ENCODE results near the gene ADD3.

Gene ADD3

DNA sequence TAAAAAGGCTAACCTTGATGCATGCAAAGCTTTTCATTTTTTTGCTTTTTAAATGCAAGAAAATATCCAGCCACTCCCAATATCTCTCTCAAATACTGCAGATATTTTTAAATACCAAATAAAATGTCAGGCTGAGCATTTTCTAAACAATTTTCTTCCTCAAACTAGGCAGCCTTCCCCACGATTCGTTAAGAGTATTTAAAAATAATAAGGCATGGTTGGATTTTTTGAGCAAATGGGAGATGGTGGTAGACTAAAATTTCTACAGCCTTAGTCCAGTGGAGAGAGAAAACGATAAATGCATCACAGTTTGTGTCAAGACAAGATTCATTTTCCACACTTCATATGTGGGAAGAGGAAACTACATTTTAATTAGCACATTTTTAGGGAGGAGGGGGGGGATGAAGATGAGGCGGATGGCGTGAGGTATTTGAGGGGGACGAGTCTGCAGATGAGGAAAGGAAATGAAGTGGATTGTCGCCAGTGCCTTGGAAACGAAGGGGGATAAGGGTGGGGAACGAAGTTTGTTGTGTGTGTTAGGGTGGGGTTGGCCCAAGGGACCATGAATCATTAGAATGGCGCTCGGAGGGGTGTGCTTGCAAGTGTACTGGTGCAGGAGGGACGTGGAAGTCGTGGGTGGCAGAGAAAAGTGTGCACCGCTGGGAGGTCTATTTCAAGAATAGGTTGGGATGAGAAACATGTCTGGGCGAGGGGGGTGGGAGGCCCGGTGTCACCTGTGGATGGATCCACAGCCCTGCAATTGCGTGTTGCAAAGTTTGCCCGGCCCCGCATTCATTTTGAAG lies 1.2 kb upstream of the ADD3 start:
- DNase-seq: no peak

DNA sequence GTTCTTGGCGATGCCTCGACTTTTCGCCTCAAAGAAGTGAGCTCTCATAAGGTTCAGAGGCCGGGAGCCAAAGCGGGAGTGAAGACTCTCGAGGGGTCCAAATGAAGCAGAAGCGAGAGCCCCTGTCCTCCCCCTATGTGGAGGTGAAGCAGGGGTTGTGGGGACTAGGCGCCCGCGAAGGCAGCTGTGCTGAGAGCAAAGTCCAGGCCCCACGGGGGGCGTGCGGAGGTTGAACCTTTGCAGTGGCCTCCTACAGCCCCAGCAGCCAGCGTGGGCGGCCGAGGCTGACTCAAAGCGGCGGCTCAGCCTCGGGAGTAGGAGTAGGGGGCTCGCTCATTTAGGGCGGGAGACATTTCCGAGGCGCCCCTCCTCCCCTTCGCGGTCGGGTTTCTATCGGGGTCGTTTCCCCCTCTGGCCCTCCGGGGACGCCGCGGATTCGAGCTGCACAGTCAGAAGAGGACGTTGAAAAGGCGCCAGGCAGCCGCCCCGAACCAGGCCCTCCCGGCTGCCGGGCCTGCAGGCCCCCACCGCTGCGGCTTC lies 553 bp upstream of the ADD3 start:
- no peak for DNase-seq

DNA sequence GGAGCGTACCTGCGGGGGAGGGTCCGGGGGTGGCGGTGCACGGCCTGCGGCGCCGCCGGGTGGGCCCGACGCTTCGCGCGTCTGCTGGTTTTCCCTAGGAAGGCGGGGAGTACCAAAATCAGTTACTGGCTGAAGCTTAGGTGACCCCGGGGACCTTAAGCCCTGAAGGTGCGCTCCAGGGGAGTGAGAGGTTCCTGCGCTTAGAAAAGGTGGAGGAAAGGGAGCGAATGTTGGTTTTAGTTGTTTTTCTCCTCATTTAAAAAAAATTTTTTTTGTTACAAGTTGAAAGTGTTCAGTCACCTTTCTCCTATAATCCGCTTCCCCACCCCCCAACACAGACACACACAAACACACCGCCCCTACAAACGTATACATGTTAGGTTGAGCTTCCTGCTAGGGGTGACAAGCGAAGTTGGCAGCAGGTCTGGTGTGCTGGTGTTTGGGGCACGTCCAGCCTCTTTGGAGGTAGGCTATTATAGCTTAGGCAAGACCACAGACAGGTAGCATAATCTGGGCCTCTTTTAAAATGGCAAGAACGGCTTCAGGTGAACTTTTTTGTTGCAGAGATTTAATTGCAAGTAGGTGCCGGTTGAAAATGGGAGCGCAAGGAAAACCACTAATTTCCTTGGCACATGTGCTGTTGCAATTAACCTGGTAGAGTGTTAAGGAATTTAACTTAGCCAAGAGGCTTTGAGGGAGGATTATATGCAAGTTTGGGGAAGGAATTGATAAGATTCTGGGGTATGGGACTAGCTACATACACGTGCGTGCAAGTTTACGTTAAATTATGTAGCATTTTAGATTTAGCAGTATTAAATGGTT lies 945 bp downstream of the ADD3 start:
- no peak for DNase-seq

DNA sequence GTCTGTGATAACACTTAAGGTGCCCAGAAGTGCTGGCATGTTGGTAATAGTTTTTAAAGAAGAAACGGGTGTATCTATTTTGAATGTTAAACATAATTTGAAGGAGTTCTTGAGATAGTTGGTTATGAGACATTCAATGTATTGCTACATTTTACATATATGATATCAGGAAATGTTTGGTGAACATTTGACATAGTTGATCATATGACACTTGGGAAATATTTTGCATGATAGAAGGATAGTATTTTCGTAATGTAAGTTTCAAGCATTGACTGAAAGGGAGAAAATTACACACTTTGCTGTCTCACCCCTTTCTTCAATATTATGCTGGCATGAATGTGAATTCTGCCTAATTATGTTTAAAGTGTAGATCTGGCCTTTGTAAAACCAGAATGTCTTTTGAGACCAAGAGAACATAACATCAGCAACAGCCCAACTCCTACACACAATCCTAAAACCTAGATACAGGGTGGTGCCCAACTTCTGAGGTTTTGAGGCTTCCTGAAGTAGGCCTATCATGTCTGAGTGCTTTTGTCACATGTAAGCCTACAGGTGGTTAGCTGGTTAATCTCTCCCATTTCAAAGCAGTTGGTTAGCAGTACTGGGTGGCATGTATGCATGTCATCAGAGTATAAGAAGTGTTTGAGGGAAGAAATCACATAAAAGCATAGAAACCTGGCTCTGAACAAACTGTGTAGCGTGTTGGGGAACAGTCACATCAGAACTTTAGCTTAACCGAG lies 2.1 kb downstream of the ADD3 start:
- DNase-seq: no peak

DNA sequence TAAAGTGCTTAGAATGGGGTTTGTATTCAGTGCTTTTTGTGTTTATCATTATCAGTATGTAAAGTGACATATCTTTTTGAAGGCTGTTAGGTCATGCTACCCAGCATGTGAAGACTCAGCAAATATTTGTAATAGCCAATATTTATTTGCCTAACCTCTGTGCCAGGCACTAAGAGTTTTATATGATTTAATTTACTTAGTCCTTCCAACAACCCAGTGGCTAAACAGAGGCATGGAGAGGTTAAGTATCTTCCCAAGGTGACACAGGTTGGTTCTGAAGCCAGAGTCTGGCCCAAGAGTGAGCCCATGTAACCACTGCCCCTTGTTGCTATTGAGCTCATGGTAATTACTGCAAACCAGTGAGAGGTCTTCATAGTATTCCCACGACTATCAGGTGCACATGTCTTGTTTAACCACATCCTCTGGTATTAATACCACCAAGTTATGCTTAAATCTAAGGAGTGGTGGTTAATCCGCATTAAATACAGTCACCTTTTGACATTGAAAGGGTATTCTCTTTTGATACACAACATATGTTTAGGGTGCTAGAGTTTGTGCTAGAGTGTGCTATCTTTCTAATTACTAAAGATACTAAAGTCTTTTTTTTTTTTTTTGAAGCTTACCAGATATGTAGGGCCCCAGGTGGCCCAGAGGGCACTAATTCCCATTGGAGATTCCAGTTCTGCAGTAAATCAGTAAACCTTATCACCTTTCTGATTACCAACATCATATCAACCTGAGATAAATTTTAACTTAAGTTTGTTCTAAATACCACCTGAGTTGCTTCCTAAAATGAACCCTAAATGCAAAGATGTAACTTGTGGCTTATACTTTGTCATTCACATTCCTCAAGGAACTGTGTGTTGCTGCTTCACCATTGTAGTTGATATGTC lies 2.9 kb downstream of the ADD3 start:
- DNase-seq: no peak

DNA sequence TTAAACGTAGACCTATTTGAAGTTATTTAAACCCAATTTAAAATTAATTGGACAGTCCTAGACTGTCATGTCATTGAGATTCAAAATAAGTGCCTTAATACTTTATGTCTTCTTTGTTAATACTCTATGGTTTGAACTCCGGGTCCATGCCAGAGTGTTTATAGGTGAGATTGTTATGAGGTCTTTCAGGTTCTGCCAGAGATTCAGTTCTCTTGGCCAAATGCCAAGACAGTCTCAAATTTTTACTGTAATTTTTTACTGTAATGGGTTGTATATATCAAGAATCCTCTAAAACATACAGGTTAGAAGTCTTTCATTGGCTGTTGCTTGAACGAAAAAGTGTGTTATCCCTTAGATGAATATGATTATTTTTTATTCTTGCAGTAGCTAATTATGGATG lies 3.9 kb downstream of the ADD3 start:
- no peak for DNase-seq

DNA sequence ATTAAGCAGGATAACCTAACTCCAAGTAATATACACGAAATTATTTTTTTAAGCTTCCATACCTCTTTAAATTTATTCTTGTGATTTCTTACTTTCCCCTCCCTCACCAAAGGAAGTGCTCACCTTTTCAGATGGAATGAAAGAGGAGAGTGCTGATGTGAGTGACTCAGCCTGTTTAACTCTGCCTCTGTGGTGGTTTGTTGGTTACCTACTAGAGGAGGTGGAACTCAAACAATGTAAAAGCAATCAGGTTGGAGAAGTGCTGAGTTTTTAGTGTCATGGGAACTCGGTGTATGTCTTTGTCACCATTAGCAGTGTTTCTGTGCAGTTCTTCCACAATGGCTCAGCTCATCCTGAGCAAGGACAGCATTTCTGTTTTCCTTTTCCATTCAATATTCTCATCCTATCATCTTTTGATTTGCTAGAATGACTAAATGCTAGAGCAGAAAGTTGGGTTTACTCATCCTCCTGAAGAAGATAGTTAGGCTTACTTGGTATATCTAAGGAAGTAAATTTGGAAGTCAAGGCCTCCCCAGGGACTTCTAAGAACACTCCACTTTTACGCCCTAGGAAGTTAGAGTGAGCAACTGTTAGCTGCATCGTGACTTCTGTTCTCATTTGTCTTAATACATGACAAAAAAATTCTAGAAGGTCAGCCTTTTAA lies 6.0 kb downstream of the ADD3 start:
- no peak for DNase-seq

DNA sequence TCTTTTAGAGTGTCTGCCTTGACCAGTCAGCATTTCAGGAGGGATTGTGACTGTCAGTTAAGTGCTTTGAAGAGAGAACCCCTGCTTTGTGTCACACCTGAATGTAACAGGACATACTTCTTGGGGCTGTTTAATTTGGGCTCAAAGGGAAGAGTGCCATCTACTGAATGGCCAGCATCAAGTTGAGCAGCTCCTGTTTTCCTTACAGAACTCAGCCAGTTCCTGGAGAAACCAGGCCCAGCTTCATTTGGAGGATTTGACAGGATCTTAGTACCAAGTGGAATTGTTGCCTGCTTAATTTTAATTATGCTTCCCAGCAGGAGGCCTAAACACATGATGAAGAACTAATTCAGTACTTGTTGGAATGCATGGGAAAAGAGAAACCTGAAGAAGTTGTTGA lies 8.3 kb downstream of the ADD3 start:
- no peak for DNase-seq

DNA sequence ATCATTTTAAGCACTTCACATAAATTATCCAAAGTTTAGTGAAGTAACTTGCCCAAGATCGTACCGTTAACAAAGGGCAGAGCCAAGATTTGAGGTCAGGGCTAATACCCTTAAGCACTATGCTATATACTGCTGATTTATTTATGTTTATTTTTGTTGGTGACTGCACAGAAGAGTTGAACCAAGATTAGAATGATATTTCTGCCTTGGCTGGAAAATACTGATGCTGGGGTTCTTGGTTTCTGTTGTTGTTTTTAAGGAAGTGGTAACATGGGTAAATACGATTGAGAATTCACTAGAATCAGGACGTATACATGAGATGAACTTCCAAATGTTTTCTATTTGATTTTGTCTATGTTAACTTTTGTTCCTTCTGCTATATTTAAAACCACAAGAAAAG lies 9.3 kb downstream of the ADD3 start:
- DNase-seq: no peak

DNA sequence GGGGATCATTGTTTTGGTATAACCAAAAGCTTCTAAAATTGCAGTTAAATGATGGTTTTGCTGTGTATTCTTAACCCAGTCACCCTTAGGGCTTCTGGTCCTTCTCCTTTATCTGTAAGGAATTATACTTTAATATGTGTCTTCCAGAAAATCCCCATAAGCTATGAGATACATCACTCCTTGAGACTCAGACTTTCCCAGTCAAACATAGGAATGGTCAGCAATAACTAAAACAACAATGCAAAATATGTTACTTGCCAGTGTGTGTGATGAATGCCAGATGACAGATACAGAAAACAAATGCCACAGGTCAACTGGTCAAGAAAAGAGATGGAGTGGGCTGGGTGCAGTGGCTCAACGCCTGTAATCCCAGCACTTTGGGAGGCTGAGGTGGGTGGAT lies 10.1 kb downstream of the ADD3 start:
- no peak for DNase-seq

DNA sequence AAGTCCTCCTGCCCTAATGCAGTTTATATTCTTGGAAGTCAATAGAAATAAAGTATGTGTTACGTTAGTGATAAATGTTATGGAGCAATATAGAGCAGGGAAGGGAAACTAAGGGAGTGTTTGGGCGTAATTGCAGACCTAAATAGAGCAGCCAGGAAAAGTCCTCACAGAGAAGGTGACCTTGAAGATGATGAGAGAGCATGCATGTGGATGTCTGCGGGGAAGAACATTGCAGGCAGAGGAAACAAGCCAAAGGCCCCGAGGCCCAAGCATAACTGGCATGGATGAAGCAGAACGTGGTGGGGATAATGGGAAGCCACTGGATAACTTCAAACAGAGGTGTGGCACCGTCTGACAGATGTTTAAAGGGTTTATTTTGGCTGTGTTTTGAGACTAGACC lies 12.5 kb downstream of the ADD3 start:
- no peak for DNase-seq

DNA sequence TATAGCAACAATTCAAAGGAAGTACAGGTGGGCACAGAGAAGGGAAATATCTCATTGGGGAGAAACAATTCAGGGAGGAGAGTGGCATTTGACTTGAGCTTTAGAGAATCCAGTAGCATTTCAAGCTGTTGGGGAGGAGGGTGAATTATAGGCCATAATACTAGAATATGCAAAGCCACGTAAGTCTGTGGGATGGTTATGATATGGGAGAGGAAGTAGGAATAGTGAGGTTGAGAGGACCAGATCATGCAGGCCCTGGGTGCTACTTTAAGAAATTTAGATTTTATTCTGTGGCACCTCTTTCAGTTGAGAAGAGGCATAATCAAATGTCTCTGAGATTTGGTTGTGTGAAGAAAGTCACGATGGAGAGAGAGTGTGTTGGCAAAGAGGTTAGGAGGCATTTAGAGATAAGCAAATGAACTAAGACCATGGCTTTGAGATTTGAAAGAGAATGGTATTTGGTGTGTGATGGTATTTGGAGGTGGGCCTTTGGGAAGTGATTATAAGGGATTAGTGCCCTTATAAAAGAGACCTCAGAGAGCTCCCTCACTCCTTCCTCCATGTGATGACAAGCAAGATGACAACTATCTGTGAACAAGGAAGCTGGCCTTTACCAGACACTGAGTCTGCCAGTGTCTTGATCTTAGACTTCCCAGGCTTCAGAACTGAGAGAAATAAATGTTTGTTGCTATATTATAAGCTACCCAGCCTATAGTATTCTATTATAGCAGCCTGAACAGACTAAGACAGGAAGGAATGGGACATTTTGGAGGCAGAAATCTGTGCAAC lies 15.1 kb downstream of the ADD3 start:
- no peak for DNase-seq

DNA sequence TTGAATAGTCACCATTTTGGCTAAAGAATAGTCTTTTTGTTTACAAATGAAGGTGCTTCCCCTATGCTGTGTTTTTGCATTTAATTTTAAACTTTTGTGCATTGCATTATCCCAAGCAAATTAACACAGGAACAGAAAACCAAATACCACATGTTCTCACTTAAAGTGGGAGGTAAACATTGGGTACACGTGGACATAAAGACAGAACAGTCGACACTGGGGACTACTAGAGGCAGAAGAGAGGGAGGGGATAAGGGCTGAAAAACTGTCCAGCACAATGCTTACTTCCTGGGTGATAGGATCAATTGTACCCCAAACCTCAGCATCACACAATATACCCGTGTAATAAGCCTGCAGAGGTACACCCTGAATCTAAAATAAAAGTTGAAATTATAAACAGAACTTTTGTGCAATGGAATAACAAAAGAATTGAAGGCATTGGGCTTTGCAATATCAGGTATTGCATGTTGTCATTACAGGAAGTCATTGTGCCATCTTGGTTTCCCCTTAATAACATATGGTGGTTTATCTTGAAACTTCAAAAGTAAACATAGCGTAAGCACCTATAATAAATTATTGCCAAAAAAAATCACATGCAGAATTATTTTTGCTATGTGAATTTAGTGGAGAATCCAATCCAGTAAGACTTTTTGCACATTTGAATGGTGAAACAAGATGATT lies 16.1 kb downstream of the ADD3 start:
- DNase-seq: no peak

DNA sequence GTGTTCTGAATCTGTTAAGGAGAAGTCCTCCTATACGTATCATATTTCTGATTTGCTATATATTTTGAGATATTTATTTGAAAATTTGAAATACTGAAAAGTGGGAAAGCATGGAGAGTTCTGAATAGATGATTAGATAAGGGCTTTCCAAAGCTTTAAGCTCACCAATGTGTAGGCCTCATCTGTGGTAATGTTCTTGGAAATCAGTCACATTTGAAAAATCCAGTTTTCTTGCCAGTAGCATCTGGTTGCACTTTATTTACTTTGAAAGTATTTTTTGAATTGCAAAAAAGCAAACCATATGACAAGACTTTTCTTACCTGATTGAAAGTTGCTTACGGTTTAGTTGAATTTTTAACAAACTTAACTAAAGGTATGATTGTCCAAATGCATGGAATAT lies 21.7 kb downstream of the ADD3 start:
- no peak for DNase-seq

DNA sequence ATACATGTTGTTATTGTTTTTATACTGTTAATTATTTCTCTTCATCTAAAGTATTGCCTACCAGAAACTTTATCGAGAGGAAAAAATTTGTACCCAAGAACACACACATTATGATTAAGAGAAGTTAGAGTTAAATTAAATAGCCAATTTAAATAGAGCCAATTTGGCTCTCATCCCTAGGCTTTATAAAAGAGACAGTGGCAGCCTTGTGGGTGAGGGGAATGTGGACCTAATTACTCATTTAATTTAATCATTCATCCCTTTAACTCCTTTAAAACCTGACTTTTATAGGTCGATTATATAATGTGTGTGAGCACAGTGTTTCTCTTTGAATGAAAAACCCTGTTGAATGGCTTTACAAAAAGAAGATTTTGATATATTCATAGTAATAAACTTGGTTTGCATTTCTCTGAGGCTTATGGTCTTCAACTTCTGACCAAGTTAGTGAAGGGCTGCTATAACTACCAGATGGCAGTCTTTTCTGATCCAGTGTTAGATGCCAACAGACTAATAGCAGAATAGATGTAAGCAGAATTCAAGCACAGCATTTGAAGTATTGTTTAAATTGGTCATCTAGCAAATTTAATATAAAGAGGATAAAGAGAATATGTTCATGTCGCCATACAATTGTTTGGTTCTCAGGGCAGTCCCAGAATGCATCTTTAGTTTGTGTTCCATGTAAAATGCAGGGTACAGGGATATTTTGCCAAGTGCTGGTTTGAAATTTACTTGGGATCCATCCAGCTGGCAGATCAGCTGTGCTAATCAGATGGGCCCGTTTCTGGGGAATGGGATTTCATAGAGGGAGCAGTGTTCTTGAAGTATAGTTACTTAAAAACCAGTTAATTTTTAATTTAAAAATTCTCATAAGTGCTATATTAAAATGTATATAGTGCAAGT lies 25.3 kb downstream of the ADD3 start:
- no peak for DNase-seq

DNA sequence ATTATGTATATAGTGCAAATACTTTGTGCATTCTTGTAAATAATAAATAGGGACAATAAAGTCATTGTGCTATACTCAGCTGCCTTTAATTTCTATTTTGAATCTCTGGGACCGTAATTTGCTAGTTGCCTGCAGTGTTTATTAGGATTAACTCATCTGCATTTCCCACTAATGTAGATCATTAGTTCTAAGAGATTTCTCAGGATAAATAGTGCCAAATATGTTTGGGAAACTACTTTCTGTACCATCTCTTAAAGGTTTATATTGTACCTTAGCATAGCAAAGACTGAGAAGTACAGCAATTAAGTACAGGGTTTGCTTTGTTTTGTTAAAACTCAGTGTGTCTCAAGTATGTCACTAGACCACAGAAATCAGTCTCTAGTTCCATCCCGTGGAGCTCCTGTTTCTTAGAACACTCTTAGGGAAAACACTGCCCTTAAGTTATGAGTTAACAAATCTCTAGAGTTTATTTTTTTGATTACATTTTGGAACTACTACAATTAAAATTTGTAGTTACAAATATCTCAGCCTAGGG lies 26.0 kb downstream of the ADD3 start:
- DNase-seq: no peak

DNA sequence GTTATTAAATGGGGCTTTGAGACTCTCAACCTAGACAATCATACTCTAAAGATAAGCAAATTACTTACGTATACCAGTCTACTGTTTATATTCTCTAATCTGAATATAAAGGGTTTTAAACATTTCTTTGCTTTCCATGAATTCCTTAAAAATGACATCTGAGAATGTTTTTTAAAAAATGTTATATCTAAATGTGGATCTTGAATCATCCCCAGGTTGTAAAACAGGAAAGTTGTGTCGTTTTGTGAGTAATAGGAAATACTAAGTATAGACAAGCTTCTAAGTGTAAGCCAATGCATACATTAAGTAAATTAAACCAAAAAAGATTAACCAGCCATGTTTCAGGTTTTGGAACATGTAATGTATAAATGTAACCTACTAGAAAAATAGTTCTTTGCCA lies 26.8 kb downstream of the ADD3 start:
- DNase-seq: no peak

DNA sequence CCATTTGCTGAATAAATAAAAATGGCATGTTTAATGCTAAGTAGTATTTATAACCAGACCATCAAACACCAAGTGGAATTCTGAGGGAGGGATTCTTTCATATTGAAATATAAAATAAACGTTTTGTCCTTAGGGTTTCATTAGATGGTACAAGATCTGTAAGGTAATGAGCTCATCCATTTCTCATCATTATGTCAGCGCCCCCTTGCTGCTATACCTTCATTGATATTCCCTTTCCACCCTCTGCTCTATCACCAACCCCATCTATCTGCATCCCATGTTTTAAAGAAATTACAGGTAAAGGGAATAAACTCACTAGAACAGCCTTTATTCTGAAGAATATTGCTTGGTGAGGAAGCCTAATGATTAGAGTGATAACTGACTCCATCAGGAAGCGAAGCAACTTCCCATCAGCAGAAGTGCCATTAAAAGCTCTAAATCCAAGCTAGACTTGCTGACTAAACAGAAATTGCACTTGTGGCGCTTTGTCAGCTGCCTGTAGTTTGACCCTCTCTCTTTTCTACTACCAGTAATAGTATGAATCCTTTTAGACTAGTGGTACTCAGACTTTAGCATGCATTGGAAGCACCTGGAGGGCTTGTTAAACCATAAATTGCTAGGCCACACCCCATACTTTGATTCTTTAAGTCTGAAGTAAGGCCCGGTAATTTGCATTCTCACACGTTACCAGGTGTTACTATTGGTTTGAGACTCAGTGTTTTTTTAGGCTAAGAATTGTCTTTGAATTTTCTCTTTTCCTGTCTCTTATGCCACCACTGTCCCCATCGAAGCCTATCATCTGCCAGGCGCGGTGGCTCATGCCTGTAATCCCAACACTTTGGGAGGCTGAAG lies 27.5 kb downstream of the ADD3 start:
- DNase-seq: no peak
